Measurements from ENCODE around the gene TTC33. TPM values are rescaled to one million over a fixed set of nuclear protein-coding genes. Genes with fewer than 3 reads are reported as not detected.
"Not testable (repeated sequence)": the region's sequence is repeated elsewhere in the genome, so short reads cannot be mapped to it uniquely, and the experiment has no call there.

TTC33 gene
- total and polyA plus RNA-seq, 2 of the 13 experiments (the other 11 are each of a cell fraction or from before 2014, with no cell fraction given): 4.5 to 20.0 TPM

GRCh38 chr5:40792691-40793090 is 36.9 kb upstream of the TTC33 start:
- H3K4me3 ChIP-seq (replicated peaks in 1 of 3; ENCODE audit: insufficient read depth in 1 of 3, low read depth in 2 of 3, low read length in 3 of 3): 0 out of 6 replicates have a peak overlapping the region, but pooled peaks of 1 of the 3 experiments have one; percentile 41
- H3K36me3 ChIP-seq (replicated peaks in 1 of 2; ENCODE audit: control insufficient read depth in 1 of 2, insufficient read depth in 2 of 2, low read length in 2 of 2); CTCF ChIA-PET (ENCODE audit: low intra/inter-chr PET ratio, low total read pairs); POLR2A ChIA-PET; BruUV-seq (replicated peaks); ATAC-seq; H3K9ac ChIP-seq (ENCODE audit: insufficient read depth, low read depth, low read length); in situ Hi-C loops (cut with HindIII; ENCODE audit: extremely low pct_ligation_motif_present, low pct_unique_long_range_greater_than_20kb); FAIRE-seq; H3K27me3 ChIP-seq (ENCODE audit: control insufficient read depth in 1 of 2, insufficient read depth in 2 of 2, low read length in 2 of 2); H3K9me3 ChIP-seq (ENCODE audit: low read length); DNase-seq (ENCODE audit: low spot score); H2AFZ ChIP-seq (ENCODE audit: low read length): not testable (repeated sequence)
- peaks cover 89% of the 10 kb centered on the region for H3K4me1 ChIP-seq (ENCODE audit: insufficient read depth, low read length)
- H3K4me2 ChIP-seq (ENCODE audit: low read depth, low read length): peak overlapping the region; percentile 65; the same call in 1 of the 2 replicates
- H3K27ac ChIP-seq (ENCODE audit: extremely low read length, insufficient read depth, low read length): peak overlapping the region; percentile 75
- 90% methylated on average over 10 of the region's 10 CpGs for WGBS (ENCODE audit: low lambda C conversion rate)
- intact Hi-C loops (cut with micrococcal nuclease; ENCODE audit: unreplicated experiment): loop anchor here (1.0 kb wide), 1 partner anchor 8 kb away; no protein-coding TSS in a partner anchor
- peaks cover 12% of the 10 kb centered on the region for H4K20me1 ChIP-seq (ENCODE audit: insufficient read depth, low read length)
- H3K79me2 ChIP-seq (ENCODE audit: insufficient read depth, low read length): peaks cover 97% of the 10 kb centered on the region

GRCh38 chr5:40791715-40792139 is 36.0 kb upstream of the TTC33 start:
- peaks cover 99% of the 10 kb centered on the region for H3K79me2 ChIP-seq (ENCODE audit: insufficient read depth, low read length)
- peaks cover 7% of the 10 kb centered on the region; the same call in 1 of the 2 replicates for H3K9me3 ChIP-seq (ENCODE audit: low read length)
- ChIA-PET POLR2A (interaction anchor here (0.8 to 1.2 kb wide), 3 partner anchors 34 to 43 kb away, joined by 3 read pairs; partner anchors contain the start of gene RPL37), CTCF (ENCODE audit: low intra/inter-chr PET ratio, low total read pairs) (no interaction called here)
- peak; percentile 72 for DNase-seq (ENCODE audit: low spot score)
- no peak for FAIRE-seq
- WGBS (ENCODE audit: low lambda C conversion rate): 3% methylated on average over 3 of the region's 3 CpGs
- H3K4me3 ChIP-seq (replicated peaks in 1 of 3; ENCODE audit: insufficient read depth in 1 of 3, low read depth in 2 of 3, low read length in 3 of 3): peak overlapping the region in 2 of 3 experiments; percentile 21 to 41; a peak in 3 of 6 replicates
- peaks cover 0 to 7% of the 10 kb centered on the region in 2 experiments; a peak in 3 of 5 replicates for H3K36me3 ChIP-seq (replicated peaks in 1 of 2; ENCODE audit: control insufficient read depth in 1 of 2, insufficient read depth in 2 of 2, low read length in 2 of 2)
- no peak overlapping the region for H2AFZ ChIP-seq (ENCODE audit: low read length)
- peaks cover 12% of the 10 kb centered on the region for H4K20me1 ChIP-seq (ENCODE audit: insufficient read depth, low read length)
- H3K27ac ChIP-seq (ENCODE audit: extremely low read length, insufficient read depth, low read length): peak overlapping the region; percentile 75
- H3K9ac ChIP-seq (ENCODE audit: insufficient read depth, low read depth, low read length): peak overlapping the region; percentile 38; the same call in 1 of the 2 replicates
- intact Hi-C loops (cut with micrococcal nuclease; ENCODE audit: unreplicated experiment) (loop anchor here (1.0 kb wide), 1 partner anchor 7 kb away; no protein-coding TSS in a partner anchor), in situ Hi-C loops (cut with HindIII; ENCODE audit: extremely low pct_ligation_motif_present, low pct_unique_long_range_greater_than_20kb) (no loop called here)
- ATAC-seq: peak; percentile 93
- H3K27me3 ChIP-seq (ENCODE audit: control insufficient read depth in 1 of 2, insufficient read depth in 2 of 2, low read length in 2 of 2): no peaks in the 10 kb centered on the region
- peak overlapping the region; percentile 65 for H3K4me2 ChIP-seq (ENCODE audit: low read depth, low read length)
- H3K4me1 ChIP-seq (ENCODE audit: insufficient read depth, low read length): peaks cover 97% of the 10 kb centered on the region
- no TSS peak for BruUV-seq (replicated peaks)
- TF ChIP-seq PPARG (CRISPR knock-in tag; conservative IDR thresholded peaks at IDR 0.05) (0 out of 2 replicates have a peak, but pooled peaks have one; percentile 11), CEBPB (IDR thresholded peaks at IDR 0.05; ENCODE audit: borderline replicate concordance, low read depth, low read length) (peak; percentile 88), ZNF646 (CRISPR knock-in tag; IDR thresholded peaks at IDR 0.05) (peak; percentile 24; the same call in 1 of the 2 replicates), ZGPAT (CRISPR knock-in tag; IDR thresholded peaks at IDR 0.05) (0 out of 2 replicates have a peak, but pooled peaks have one; percentile 20), SSRP1 (CRISPR knock-in tag; IDR thresholded peaks at IDR 0.05) (no peak), NCOR1 (IDR thresholded peaks at IDR 0.05; ENCODE audit: borderline replicate concordance, low read length) (peak; percentile 86), IRX3 (CRISPR knock-in tag; IDR thresholded peaks at IDR 0.05; ENCODE audit: borderline replicate concordance, low read depth) (no peak)
